Sigmoid colon (tissue), 3 donors: ENCODE data around the gene SLA2.

Source experiments
- CTCF ChIP-seq, 4 experiments: fragments of 450-650 bp in 3 of 4; fragments of 200-600 bp in 1 of 4; IDR thresholded peaks; one replicate each; pipeline ENCODE4 v1.5.1; 2016 to 2019; ENCODE audit warnings: antibody characterized with exemption in 4 of 4, mild to moderate bottlenecking in 3 of 4, moderate library complexity in 2 of 4
- POLR2A ChIP-seq, 2 donors: fragments of 450-650 bp; IDR thresholded peaks; one replicate each; pipeline ENCODE4 v1.6.1; 2016; ENCODE audit warnings: antibody characterized with exemption in 2 of 2, mild to moderate bottlenecking in 2 of 2, moderate library complexity in 2 of 2

DNA sequence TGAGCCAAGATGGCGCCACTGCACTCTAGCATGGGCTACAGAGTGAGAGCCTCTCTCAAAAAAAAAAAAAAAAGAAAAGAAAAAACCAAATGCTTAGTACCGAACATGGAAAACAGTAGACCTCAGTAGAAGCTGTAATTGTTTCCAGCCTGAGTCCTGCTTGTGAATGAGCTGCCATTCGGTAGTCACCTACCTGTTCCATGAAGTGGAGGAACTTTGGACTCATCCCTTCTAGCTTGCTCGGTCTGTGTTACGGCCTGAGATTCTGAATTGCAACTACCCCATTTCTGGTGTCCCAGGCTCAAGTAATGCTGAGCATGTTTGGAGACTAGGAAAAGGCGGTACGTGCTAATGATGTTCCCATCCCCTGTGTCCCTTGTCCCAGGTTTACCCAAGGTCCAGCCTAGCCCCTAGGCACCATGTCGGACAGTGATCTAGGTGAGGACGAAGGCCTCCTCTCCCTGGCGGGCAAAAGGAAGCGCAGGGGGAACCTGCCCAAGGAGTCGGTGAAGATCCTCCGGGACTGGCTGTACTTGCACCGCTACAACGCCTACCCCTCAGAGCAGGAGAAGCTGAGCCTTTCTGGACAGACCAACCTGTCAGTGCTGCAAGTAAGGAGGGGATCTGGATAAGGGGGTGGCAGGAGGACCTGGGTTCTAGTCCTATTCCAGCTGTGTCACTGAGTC is 67.5 kb downstream of the SLA2 start:
- TF ChIP-seq POLR2A (IDR thresholded peaks at IDR 0.05) = no peak
- no peak for TF ChIP-seq CTCF (IDR thresholded peaks at IDR 0.05)
